ENCODE measurements around the gene CCDC34.

- no peak for TF ChIP-seq CTCF (IDR thresholded peaks at IDR 0.05)
- TF ChIP-seq POLR2A (IDR thresholded peaks at IDR 0.05) = no peak
- TF ChIP-seq EP300 (IDR thresholded peaks at IDR 0.05) = no peak
- TF ChIP-seq POLR2AphosphoS5 (IDR thresholded peaks at IDR 0.05) = no peak
These were observed 45.3 kb downstream of the CCDC34 start for GRCh38 chr11:27317751-27318150.

Measured in suprapubic skin (tissue), 4 donors.